H1 (cell line): Measurements from ENCODE around the gene PHTF2.

Experiments used
- BACH1 ChIP-seq: IDR thresholded peaks from 2 replicates; pipeline ENCODE4 v1.6.1; 2012; ENCODE audit warnings: low read length, improper control_type of control experiment
- CREB1 ChIP-seq: IDR thresholded peaks from 2 replicates; pipeline ENCODE4 v1.6.1; 2012; ENCODE audit warnings: inconsistent platforms
- CTCF ChIP-seq, 3 experiments: IDR thresholded peaks; 1 replicate in 2 of 3; 2 replicates in 1 of 3; pipeline versions ENCODE4 v1.5.1 to v1.6.1; 2011; ENCODE audit warnings: low read length in 3 of 3, mild to moderate bottlenecking in 3 of 3, inconsistent platforms in 2 of 3, low read depth in 1 of 3, moderate library complexity in 1 of 3; ENCODE audit not compliant: insufficient read depth in 1 of 3; ENCODE audit errors: control extremely low read depth in 1 of 3
- EP300 ChIP-seq, 2 experiments: IDR thresholded peaks; 1 replicate in 1 of 2; 2 replicates in 1 of 2; pipeline ENCODE4 v1.6.1; 2011 to 2012; ENCODE audit warnings: low read depth in 2 of 2, low read length in 2 of 2, mild to moderate bottlenecking in 2 of 2, borderline replicate concordance in 1 of 2, inconsistent platforms in 1 of 2, moderate library complexity in 1 of 2
- EZH2 ChIP-seq: fragments of 200-600 bp; sonication (generic); IDR thresholded peaks from 2 replicates; pipeline ENCODE4 v1.7.1; 2012; ENCODE audit warnings: low read depth, mild to moderate bottlenecking, moderate library complexity, low read length, inconsistent platforms; ENCODE audit not compliant: severe bottlenecking
- HDAC2 ChIP-seq, 2 experiments: fragments of 300-600 bp in 1 of 2; sonication (generic) in 1 of 2; IDR thresholded peaks; 2 replicates each; pipeline ENCODE4 v1.6.1; 2011 to 2012; ENCODE audit warnings: low read depth in 2 of 2, low read length in 2 of 2, mild to moderate bottlenecking in 2 of 2, moderate library complexity in 2 of 2, borderline replicate concordance in 1 of 2, inconsistent platforms in 1 of 2
- MAX ChIP-seq: IDR thresholded peaks from 2 replicates; pipeline ENCODE4 v1.6.1; 2012; ENCODE audit warnings: inconsistent platforms
- NRF1 ChIP-seq: IDR thresholded peaks from 2 replicates; pipeline ENCODE4 v1.6.1; 2011; ENCODE audit warnings: mild to moderate bottlenecking, low read depth, low read length, improper control_type of control experiment
- PHF8 ChIP-seq: fragments of 200-600 bp; sonication (generic); conservative IDR thresholded peaks from 2 replicates; pipeline ENCODE4 v1.7.1; 2012; ENCODE audit warnings: low read depth, mild to moderate bottlenecking, inconsistent platforms, low read length, moderate library complexity
- POLR2A ChIP-seq, 2 experiments: IDR thresholded peaks; 1 replicate in 1 of 2; 2 replicates in 1 of 2; pipeline ENCODE4 v1.6.1; 2011; ENCODE audit warnings: low read depth in 2 of 2, low read length in 2 of 2, mild to moderate bottlenecking in 2 of 2; ENCODE audit errors: control extremely low read depth in 1 of 2
- POLR2AphosphoS5 ChIP-seq: IDR thresholded peaks from 2 replicates; pipeline ENCODE4 v1.6.1; 2011; ENCODE audit warnings: low read depth, low read length
- SP1 ChIP-seq: IDR thresholded peaks from 2 replicates; pipeline ENCODE4 v1.6.1; 2011; ENCODE audit warnings: low read depth, low read length
- TAF7 ChIP-seq: optimal IDR thresholded peaks from 2 replicates; pipeline ENCODE3; 2011; ENCODE audit warnings: low read depth, mild to moderate bottlenecking, inconsistent platforms, low read length, moderate library complexity, borderline replicate concordance

GRCh38 chr7:77904252-77904651 lies 105.7 kb downstream of the PHTF2 start:
- TF ChIP-seq CTCF (IDR thresholded peaks at IDR 0.05; ENCODE audit: control extremely low read depth in 1 of 3, insufficient read depth in 1 of 3, low read depth in 1 of 3, low read length in 3 of 3) (no peak), SP1 (no peak), CREB1 (no peak), MAX (no peak), EZH2 (no peak), POLR2AphosphoS5 (no peak), TAF7 (no peak), HDAC2 (IDR thresholded peaks at IDR 0.05; ENCODE audit: borderline replicate concordance in 1 of 2, low read depth in 2 of 2, low read length in 2 of 2) (no peak), PHF8 (no peak), EP300 (IDR thresholded peaks at IDR 0.05; ENCODE audit: borderline replicate concordance in 1 of 2, low read depth in 2 of 2, low read length in 2 of 2) (no peak), POLR2A (IDR thresholded peaks at IDR 0.05; ENCODE audit: control extremely low read depth in 1 of 2, low read depth in 2 of 2, low read length in 2 of 2) (no peak), BACH1 (no peak), NRF1 (no peak)
